HCT116 (cell line): ENCODE data around the gene PIP4K2C. TPM values are rescaled to one million over a fixed set of nuclear protein-coding genes. Genes with fewer than 3 reads are reported as not detected.

Experiments used
- ATAC-seq: fragments of 200-7000 bp; cut with Tn5 transposase; 2 replicates; pipeline ENCODE4 v1.9.1; 2020; ENCODE audit warnings: mild to moderate bottlenecking, moderate library complexity
- BruUV-seq: library from RNA; stranded (reverse); fragments of 400-500 nt; replicated peaks from 2 replicates; lab custom pipeline; 2021; lab: Mats Ljungman, UMichigan
- CTCF ChIA-PET: fragments of 300-600 bp; sonication (Branson Sonifier 250); formaldehyde crosslinking; loops from one replicate; lab custom pipeline; 2021; ENCODE audit warnings: antibody characterized with exemption; lab: Charles Lee
- POLR2A ChIA-PET: fragments of 300-600, 350-600 bp; sonication (Branson Sonifier 250); formaldehyde crosslinking; loops from one replicate; lab custom pipeline; 2021; ENCODE audit warnings: antibody characterized with exemption; lab: Charles Lee
- RAD21 ChIA-PET, 2 experiments: fragments of 300-600 bp; sonication (Branson Sonifier 250); formaldehyde crosslinking; loops; one replicate each; lab custom pipeline; 2023; ENCODE audit warnings: low total read pairs in 2 of 2; ENCODE audit not compliant: uncharacterized antibody in 2 of 2, unreplicated experiment in 2 of 2, low non-redundant PET in 1 of 2; lab: Charles Lee
- DNase-seq: peaks from one replicate; pipeline ENCODE4 v3.0.0-alpha.2; 2010; ENCODE audit warnings: low read depth, low spot score
- H2AFZ ChIP-seq: fragments of 200-600 bp; shearing (Covaris generic), sonication (generic); 2 replicates; pipeline ENCODE4 v1.6.1; 2017; ENCODE audit warnings: low read depth, mixed run types, mixed read lengths, antibody characterized with exemption, low read length; ENCODE audit not compliant: poor library complexity, severe bottlenecking
- H3K27ac ChIP-seq: 2 replicates; pipeline ENCODE4 v1.5.1; 2012; ENCODE audit warnings: low read depth, low read length
- H3K27me3 ChIP-seq: fragments of 200-600 bp; sonication (generic); 2 replicates; pipeline ENCODE4 v1.6.1; 2016; ENCODE audit warnings: mixed run types, low read length, mixed read lengths; ENCODE audit not compliant: insufficient read depth
- H3K36me3 ChIP-seq, 2 experiments: fragments of 200-500 bp in 1 of 2; fragments of 200-600 bp in 1 of 2; sonication (Bioruptor generic) in 1 of 2; sonication (generic) in 1 of 2; 2 replicates each; pipeline versions ENCODE4 v1.5.1 to v1.6.1; 2014 to 2016; ENCODE audit warnings: low read length in 2 of 2, inconsistent platforms in 1 of 2, mixed read lengths in 1 of 2, mixed run types in 1 of 2; ENCODE audit not compliant: insufficient read depth in 2 of 2, control insufficient read depth in 1 of 2
- H3K4me1 ChIP-seq, 2 experiments: fragments of 200-600 bp in 1 of 2; sonication (generic) in 1 of 2; 2 replicates each; pipeline versions ENCODE4 v1.5.1 to v1.6.1; 2012 to 2017; ENCODE audit warnings: low read length in 2 of 2, inconsistent platforms in 1 of 2, mild to moderate bottlenecking in 1 of 2, mixed read lengths in 1 of 2, mixed run types in 1 of 2, moderate library complexity in 1 of 2; ENCODE audit not compliant: insufficient read depth in 2 of 2, control insufficient read depth in 1 of 2
- H3K4me2 ChIP-seq: fragments of 200-600 bp; sonication (generic); 2 replicates; pipeline ENCODE4 v1.6.1; 2017; ENCODE audit warnings: mixed run types, low read length, mixed read lengths
- H3K4me3 ChIP-seq, 2 experiments: fragments of 200-600 bp in 1 of 2; sonication (generic) in 1 of 2; replicated peaks in 1 of 2; 2 replicates each; pipeline ENCODE4 v1.5.1; 2011 to 2016; ENCODE audit warnings: low read length in 2 of 2, control low read depth in 1 of 2, low read depth in 1 of 2, mild to moderate bottlenecking in 1 of 2, mixed read lengths in 1 of 2, mixed run types in 1 of 2
- H3K79me2 ChIP-seq: fragments of 200-600 bp; sonication (generic); 2 replicates; pipeline ENCODE4 v1.6.1; 2017; ENCODE audit warnings: mild to moderate bottlenecking, mixed run types, low read length, moderate library complexity, mixed read lengths; ENCODE audit not compliant: insufficient read depth
- H3K9ac ChIP-seq: fragments of 200-600 bp; sonication (generic); 2 replicates; pipeline ENCODE4 v1.6.1; 2016; ENCODE audit warnings: low read length, mixed read lengths
- H3K9me2 ChIP-seq: fragments of 200-600 bp; sonication (generic), shearing (Covaris generic); 2 replicates; pipeline ENCODE4 v1.6.1; 2017; ENCODE audit warnings: mixed run types, mild to moderate bottlenecking, moderate library complexity; ENCODE audit not compliant: insufficient read depth
- H3K9me3 ChIP-seq, 2 experiments: fragments of 200-500 bp in 1 of 2; fragments of 200-600 bp in 1 of 2; sonication (Bioruptor generic) in 1 of 2; sonication (generic) in 1 of 2; 2 replicates each; pipeline ENCODE4 v1.6.1; 2014 to 2017; ENCODE audit warnings: low read length in 2 of 2, mixed read lengths in 2 of 2, inconsistent platforms in 1 of 2, low read depth in 1 of 2, mild to moderate bottlenecking in 1 of 2, mixed run types in 1 of 2, moderate library complexity in 1 of 2; ENCODE audit not compliant: control insufficient read depth in 1 of 2, insufficient read depth in 1 of 2
- H4K20me1 ChIP-seq: fragments of 200-600 bp; sonication (generic), shearing (Covaris generic); 2 replicates; pipeline ENCODE4 v1.6.1; 2017; ENCODE audit warnings: mixed run types, mild to moderate bottlenecking, moderate library complexity; ENCODE audit not compliant: insufficient read depth
- CBX3 ChIP-seq: IDR thresholded peaks from 2 replicates; pipeline ENCODE4 v1.6.1; 2012; ENCODE audit warnings: low read depth
- CTCF ChIP-seq, 3 experiments: fragments of 200-600 bp in 1 of 3; sonication (generic) in 1 of 3; IDR thresholded peaks in 2 of 3; conservative IDR thresholded peaks in 1 of 3; 2 replicates each; pipeline ENCODE4 v1.5.1; 2012 to 2017; ENCODE audit warnings: low read depth in 2 of 3, low read length in 2 of 3, antibody characterized with exemption in 1 of 3, borderline replicate concordance in 1 of 3, control low read depth in 1 of 3, mild to moderate bottlenecking in 1 of 3, mixed read lengths in 1 of 3, mixed run types in 1 of 3, moderate library complexity in 1 of 3; ENCODE audit not compliant: insufficient read depth in 1 of 3
- EGR1 ChIP-seq: IDR thresholded peaks from 2 replicates; pipeline ENCODE4 v1.6.1; 2012; ENCODE audit warnings: low read depth
- ELF1 ChIP-seq: IDR thresholded peaks from 2 replicates; pipeline ENCODE4 v1.6.1; 2012; ENCODE audit warnings: low read depth, borderline replicate concordance
- FOSL1 ChIP-seq: IDR thresholded peaks from 2 replicates; pipeline ENCODE4 v1.6.1; 2012; ENCODE audit warnings: low read depth
- POLR2AphosphoS5 ChIP-seq: IDR thresholded peaks from 2 replicates; pipeline ENCODE4 v1.6.1; 2011; ENCODE audit warnings: mild to moderate bottlenecking, low read depth, low read length, moderate library complexity
- SIN3A ChIP-seq: IDR thresholded peaks from 2 replicates; pipeline ENCODE4 v1.6.1; 2012; ENCODE audit warnings: low read depth
- TCF7L2 ChIP-seq: IDR thresholded peaks from 2 replicates; pipeline ENCODE4 v1.7.0; 2011; ENCODE audit warnings: borderline replicate concordance, inconsistent platforms; ENCODE audit not compliant: insufficient read depth, insufficient read length; ENCODE audit errors: extremely low read depth
- YY1 ChIP-seq: IDR thresholded peaks from 2 replicates; pipeline ENCODE4 v1.6.1; 2011; ENCODE audit warnings: low read length, low read depth, moderate library complexity, mild to moderate bottlenecking; ENCODE audit not compliant: insufficient replicate concordance; ENCODE audit errors: extremely low read depth
- ZFX ChIP-seq: fragments of 450-650 bp; IDR thresholded peaks from 2 replicates; pipeline ENCODE4 v1.6.1; 2017
- ZNF274 ChIP-seq: fragments of 200-500 bp; sonication (Bioruptor generic); IDR thresholded peaks from 2 replicates; pipeline ENCODE4 v1.6.1; 2014; ENCODE audit warnings: mild to moderate bottlenecking, low read depth, low read length, inconsistent platforms
- intact Hi-C: fragments of 100-400 bp; cut with micrococcal nuclease; formaldehyde crosslinking; loops from 2 replicates; pipeline ENCODE4 v1.10.0; 2022
- total RNA-seq: library from RNA; stranded (reverse); gene quantifications from one replicate; pipeline ENCODE4 v1.2.1, GENCODE V29; 2021; ENCODE audit not compliant: unreplicated experiment
- TF ChIP-seq, protein P1 (sequence below): IDR thresholded peaks from 2 replicates; pipeline ENCODE4 v1.6.1; 2012; ENCODE audit warnings: low read depth
- TF ChIP-seq, protein P2 (sequence below): IDR thresholded peaks from 2 replicates; pipeline ENCODE4 v1.6.1; 2012

The PIP4K2C gene
- total RNA-seq, 1 experiment from 2014 or later = 38.4 TPM

GRCh38 chr12:57627501-57628279 is 36.7 kb downstream of the PIP4K2C start:
- DNase-seq (no peak), ATAC-seq (no peak)
- Histone ChIP-seq H3K9me3 (no peaks in the 10 kb centered on the region), H3K36me3 (peaks cover 0 to 14% of the 10 kb centered on the region in 2 experiments; a peak in 2 of 4 replicates), H3K27me3 (peaks cover 4% of the 10 kb centered on the region; the same call in 1 of the 2 replicates), H3K4me3 (no peak overlapping the region), H4K20me1 (no peaks in the 10 kb centered on the region), H3K27ac (no peak overlapping the region), H3K79me2 (peaks cover 13% of the 10 kb centered on the region), H2AFZ (no peak overlapping the region), H3K9ac (no peak overlapping the region), H3K9me2 (no peaks in the 10 kb centered on the region), H3K4me2 (no peak overlapping the region), H3K4me1 (peaks cover 5 to 10% of the 10 kb centered on the region in 2 experiments; a peak in 3 of 4 replicates)
- intact Hi-C loops = no loop called here
- ChIA-PET POLR2A (no interaction called here), CTCF (no interaction called here), RAD21 (no interaction called here)
- TF ChIP-seq, protein P1, sequence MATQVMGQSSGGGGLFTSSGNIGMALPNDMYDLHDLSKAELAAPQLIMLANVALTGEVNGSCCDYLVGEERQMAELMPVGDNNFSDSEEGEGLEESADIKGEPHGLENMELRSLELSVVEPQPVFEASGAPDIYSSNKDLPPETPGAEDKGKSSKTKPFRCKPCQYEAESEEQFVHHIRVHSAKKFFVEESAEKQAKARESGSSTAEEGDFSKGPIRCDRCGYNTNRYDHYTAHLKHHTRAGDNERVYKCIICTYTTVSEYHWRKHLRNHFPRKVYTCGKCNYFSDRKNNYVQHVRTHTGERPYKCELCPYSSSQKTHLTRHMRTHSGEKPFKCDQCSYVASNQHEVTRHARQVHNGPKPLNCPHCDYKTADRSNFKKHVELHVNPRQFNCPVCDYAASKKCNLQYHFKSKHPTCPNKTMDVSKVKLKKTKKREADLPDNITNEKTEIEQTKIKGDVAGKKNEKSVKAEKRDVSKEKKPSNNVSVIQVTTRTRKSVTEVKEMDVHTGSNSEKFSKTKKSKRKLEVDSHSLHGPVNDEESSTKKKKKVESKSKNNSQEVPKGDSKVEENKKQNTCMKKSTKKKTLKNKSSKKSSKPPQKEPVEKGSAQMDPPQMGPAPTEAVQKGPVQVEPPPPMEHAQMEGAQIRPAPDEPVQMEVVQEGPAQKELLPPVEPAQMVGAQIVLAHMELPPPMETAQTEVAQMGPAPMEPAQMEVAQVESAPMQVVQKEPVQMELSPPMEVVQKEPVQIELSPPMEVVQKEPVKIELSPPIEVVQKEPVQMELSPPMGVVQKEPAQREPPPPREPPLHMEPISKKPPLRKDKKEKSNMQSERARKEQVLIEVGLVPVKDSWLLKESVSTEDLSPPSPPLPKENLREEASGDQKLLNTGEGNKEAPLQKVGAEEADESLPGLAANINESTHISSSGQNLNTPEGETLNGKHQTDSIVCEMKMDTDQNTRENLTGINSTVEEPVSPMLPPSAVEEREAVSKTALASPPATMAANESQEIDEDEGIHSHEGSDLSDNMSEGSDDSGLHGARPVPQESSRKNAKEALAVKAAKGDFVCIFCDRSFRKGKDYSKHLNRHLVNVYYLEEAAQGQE = no peak
- TF ChIP-seq CTCF (IDR thresholded peaks at IDR 0.05 in 2 of 3, conservative IDR thresholded peaks at IDR 0.05 in 1 of 3; ENCODE audit: borderline replicate concordance in 1 of 3, insufficient read depth in 1 of 3, low read depth in 2 of 3, low read length in 2 of 3) = no peak
- no peak for TF ChIP-seq FOSL1
- TF ChIP-seq ELF1 = no peak
- no peak for TF ChIP-seq ZNF274
- TF ChIP-seq SIN3A = no peak
- TF ChIP-seq POLR2AphosphoS5 = no peak
- TF ChIP-seq TCF7L2 = no peak
- no peak for TF ChIP-seq CBX3
- TF ChIP-seq ZFX = no peak
- TF ChIP-seq YY1 = no peak
- no peak for TF ChIP-seq EGR1
- TF ChIP-seq, protein P2, sequence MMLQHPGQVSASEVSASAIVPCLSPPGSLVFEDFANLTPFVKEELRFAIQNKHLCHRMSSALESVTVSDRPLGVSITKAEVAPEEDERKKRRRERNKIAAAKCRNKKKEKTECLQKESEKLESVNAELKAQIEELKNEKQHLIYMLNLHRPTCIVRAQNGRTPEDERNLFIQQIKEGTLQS = no peak
- BruUV-seq = no TSS peak
